Measurements from ENCODE around the gene BMP6. TPM values are rescaled to one million over a fixed set of nuclear protein-coding genes. Genes with fewer than 3 reads are reported as not detected.

The BMP6 gene
- total RNA-seq, 1 experiment from 2014 or later = 1.6 TPM

- ChIA-PET CTCF (no interaction called here), RAD21 (ENCODE audit: low non-redundant PET in 1 of 2, low total read pairs in 2 of 2, uncharacterized antibody in 2 of 2, unreplicated experiment in 2 of 2) (no interaction called here), POLR2A (no interaction called here)
- Histone ChIP-seq H4K20me1 (ENCODE audit: insufficient read depth) (no peaks in the 10 kb centered on the region; the same call in 1 of the 2 replicates), H3K4me1 (ENCODE audit: control insufficient read depth in 1 of 2, insufficient read depth in 2 of 2, low read length in 2 of 2) (peaks cover 5 to 24% of the 10 kb centered on the region in 2 experiments), H3K79me2 (ENCODE audit: insufficient read depth, low read length) (peaks cover 20% of the 10 kb centered on the region), H3K36me3 (ENCODE audit: control insufficient read depth in 1 of 2, insufficient read depth in 2 of 2, low read length in 2 of 2) (no peaks in the 10 kb centered on the region), H3K27me3 (ENCODE audit: insufficient read depth, low read length) (peaks cover 29% of the 10 kb centered on the region; the same call in 1 of the 2 replicates), H3K27ac (ENCODE audit: low read depth, low read length) (no peak overlapping the region), H3K9me2 (ENCODE audit: insufficient read depth) (no peaks in the 10 kb centered on the region), H3K4me3 (replicated peaks in 1 of 2; ENCODE audit: low read depth in 1 of 2, low read length in 2 of 2) (no peak overlapping the region), H2AFZ (ENCODE audit: low read depth, low read length, poor library complexity, severe bottlenecking) (no peak overlapping the region), H3K9ac (ENCODE audit: low read length) (no peak overlapping the region), H3K9me3 (ENCODE audit: control insufficient read depth in 1 of 2, insufficient read depth in 1 of 2, low read depth in 1 of 2, low read length in 2 of 2) (no peaks in the 10 kb centered on the region), H3K4me2 (ENCODE audit: low read length) (no peak overlapping the region)
- TF ChIP-seq ELF1 (IDR thresholded peaks at IDR 0.05; ENCODE audit: borderline replicate concordance, low read depth) (no peak), EZH2phosphoT487 (IDR thresholded peaks at IDR 0.05; ENCODE audit: borderline replicate concordance) (no peak), POLR2A (IDR thresholded peaks at IDR 0.05; ENCODE audit: borderline replicate concordance, extremely low read depth, insufficient read depth, insufficient read length) (no peak), EGR1 (IDR thresholded peaks at IDR 0.05; ENCODE audit: low read depth) (no peak), POLR2AphosphoS5 (IDR thresholded peaks at IDR 0.05; ENCODE audit: low read depth, low read length) (no peak), REST (IDR thresholded peaks at IDR 0.05; ENCODE audit: low read depth) (no peak), ZNF274 (IDR thresholded peaks at IDR 0.05; ENCODE audit: low read depth, low read length) (no peak), RAD21 (IDR thresholded peaks at IDR 0.05; ENCODE audit: low read depth) (no peak), ZBTB33 (IDR thresholded peaks at IDR 0.05; ENCODE audit: extremely low read depth, insufficient replicate concordance, low read length) (no peak)
- ATAC-seq = no peak
- intact Hi-C loops (cut with micrococcal nuclease) = loop anchor here (10.0 kb wide), 1 partner anchor 188 kb away; the partner anchor contains the start of gene BMP6
- DNase-seq (ENCODE audit: low read depth, low spot score) = no peak
- BruUV-seq (replicated peaks) = no TSS peak
Observed at GRCh38 chr6:7912736-7913517, 187.0 kb downstream of the BMP6 start.

Measured in HCT116 (cell line).